H1 (cell line): ENCODE measurements around the gene PPM1F. TPM values are rescaled to one million over a fixed set of nuclear protein-coding genes. Genes with fewer than 3 reads are reported as not detected.
"Not testable (repeated sequence)": the region's sequence is repeated elsewhere in the genome, so short reads cannot be mapped to it uniquely, and the experiment has no call there.

ENCODE experiments used
- CTCF ChIA-PET: fragments of 300-600 bp; sonication (Branson Sonifier 250); formaldehyde crosslinking; loops from one replicate; lab custom pipeline; 2021; ENCODE audit not compliant: partially characterized antibody; lab: Charles Lee
- POLR2A ChIA-PET: fragments of 300-600 bp; sonication (Branson Sonifier 250); formaldehyde crosslinking; loops from one replicate; lab custom pipeline; 2021; ENCODE audit warnings: inconsistent platforms; ENCODE audit not compliant: partially characterized antibody; lab: Charles Lee
- DNase-seq, 2 experiments: peaks; one replicate each; pipeline versions ENCODE4 v3.0.0 to v3.0.0-alpha.2; 2010 to 2022; ENCODE audit warnings: low spot score in 2 of 2, low read depth in 1 of 2, mixed read lengths in 1 of 2
- FAIRE-seq: peaks from 2 replicates; lab custom pipeline; 2011; peaks lifted over from hg19 to GRCh38; lab: Jason Lieb, UNC
- H2AFZ ChIP-seq: 2 replicates; pipeline ENCODE4 v1.8.1; 2012; ENCODE audit warnings: low read length, inconsistent platforms
- H2AK5ac ChIP-seq: 2 replicates; pipeline ENCODE4 v1.6.1; 2013; ENCODE audit warnings: low read depth, low read length
- H2BK120ac ChIP-seq: replicated peaks from 2 replicates; pipeline ENCODE3; 2013; ENCODE audit warnings: low read depth, low read length, inconsistent platforms
- H2BK12ac ChIP-seq: 2 replicates; pipeline ENCODE4 v1.6.1; 2013; ENCODE audit warnings: low read depth, low read length
- H2BK15ac ChIP-seq: 2 replicates; pipeline ENCODE4 v1.6.1; 2013; ENCODE audit warnings: low read length
- H2BK20ac ChIP-seq: 2 replicates; pipeline ENCODE4 v1.6.1; 2013; ENCODE audit warnings: low read length
- H2BK5ac ChIP-seq: 2 replicates; pipeline ENCODE4 v1.6.1; 2013; ENCODE audit warnings: low read depth, low read length
- H3K14ac ChIP-seq: 2 replicates; pipeline ENCODE4 v1.6.1; 2013; ENCODE audit warnings: inconsistent platforms; ENCODE audit not compliant: insufficient read length
- H3K18ac ChIP-seq: 2 replicates; pipeline ENCODE4 v1.6.1; 2013; ENCODE audit warnings: low read length; ENCODE audit errors: extremely low read depth
- H3K23ac ChIP-seq: 2 replicates; pipeline ENCODE4 v1.6.1; 2013; ENCODE audit warnings: inconsistent platforms; ENCODE audit not compliant: insufficient read length
- H3K23me2 ChIP-seq: 2 replicates; pipeline ENCODE4 v1.6.1; 2013; ENCODE audit warnings: low read depth, low read length
- H3K27ac ChIP-seq: 2 replicates; pipeline ENCODE4 v1.6.1; 2011; ENCODE audit warnings: low read depth, low read length, inconsistent platforms
- H3K27me3 ChIP-seq, 4 experiments: replicated peaks in 1 of 4; 1 replicate in 1 of 4; 2 replicates in 3 of 4; pipeline versions ENCODE4 v1.6.1 to v1.8.1; 2011 to 2013; ENCODE audit warnings: low read length in 3 of 4, mild to moderate bottlenecking in 3 of 4, inconsistent platforms in 2 of 4, mixed read lengths in 2 of 4, moderate library complexity in 1 of 4; ENCODE audit not compliant: control insufficient read depth in 3 of 4, insufficient read depth in 3 of 4; ENCODE audit errors: extremely low read depth in 1 of 4
- H3K36me3 ChIP-seq, 4 experiments: 2 replicates each; pipeline versions ENCODE4 v1.6.1 to v1.8.1; 2011 to 2013; ENCODE audit warnings: mild to moderate bottlenecking in 4 of 4, low read length in 3 of 4, moderate library complexity in 2 of 4, control low read depth in 1 of 4, inconsistent platforms in 1 of 4; ENCODE audit not compliant: insufficient read depth in 4 of 4, control insufficient read depth in 2 of 4
- H3K4ac ChIP-seq: replicated peaks from 2 replicates; pipeline ENCODE3; 2013; ENCODE audit warnings: low read length, low read depth, mixed read lengths, inconsistent platforms; ENCODE audit not compliant: insufficient read length
- H3K4me1 ChIP-seq, 4 experiments: replicated peaks in 1 of 4; 1 replicate in 1 of 4; 2 replicates in 3 of 4; pipeline versions ENCODE4 v1.6.1 to v1.8.1; 2011 to 2013; ENCODE audit warnings: low read length in 3 of 4, inconsistent platforms in 2 of 4, mixed read lengths in 1 of 4; ENCODE audit not compliant: insufficient read depth in 4 of 4, control insufficient read depth in 3 of 4
- H3K4me2 ChIP-seq, 2 experiments: 2 replicates each; pipeline versions ENCODE4 v1.6.1 to v1.8.1; 2011 to 2013; ENCODE audit warnings: low read depth in 2 of 2, low read length in 2 of 2, control low read depth in 1 of 2, inconsistent platforms in 1 of 2, mild to moderate bottlenecking in 1 of 2; ENCODE audit not compliant: insufficient read depth in 1 of 2
- H3K4me3 ChIP-seq, 4 experiments: fragments of 200-600, 300-600 bp in 1 of 4; sonication (generic), shearing (Covaris generic), sonication (Bioruptor Twin) in 1 of 4; 2 replicates each; pipeline versions ENCODE4 v1.5.1 to v1.8.1; 2011 to 2016; ENCODE audit warnings: low read length in 4 of 4, low read depth in 3 of 4, control low read depth in 2 of 4, inconsistent platforms in 2 of 4, mild to moderate bottlenecking in 2 of 4, mixed read lengths in 1 of 4, moderate library complexity in 1 of 4; ENCODE audit not compliant: insufficient read depth in 2 of 4; ENCODE audit errors: extremely low read depth in 1 of 4
- H3K56ac ChIP-seq: replicated peaks from 2 replicates; pipeline ENCODE3; 2013; ENCODE audit warnings: low read depth, mild to moderate bottlenecking, mixed read lengths, low read length, inconsistent platforms; ENCODE audit not compliant: insufficient read length
- H3K79me1 ChIP-seq: 2 replicates; pipeline ENCODE4 v1.6.1; 2013; ENCODE audit warnings: low read depth, low read length, control low read depth
- H3K79me2 ChIP-seq, 2 experiments: 2 replicates each; pipeline versions ENCODE4 v1.6.1 to v1.8.1; 2012 to 2013; ENCODE audit warnings: low read length in 2 of 2, mild to moderate bottlenecking in 2 of 2, inconsistent platforms in 1 of 2; ENCODE audit not compliant: insufficient read depth in 2 of 2, control insufficient read depth in 1 of 2
- H3K9ac ChIP-seq, 4 experiments: replicated peaks in 1 of 4; 1 replicate in 1 of 4; 2 replicates in 3 of 4; pipeline versions ENCODE4 v1.6.1 to v1.8.1; 2011 to 2013; ENCODE audit warnings: low read depth in 3 of 4, low read length in 3 of 4, control low read depth in 2 of 4, mild to moderate bottlenecking in 2 of 4, moderate library complexity in 2 of 4, inconsistent platforms in 1 of 4; ENCODE audit errors: extremely low read depth in 1 of 4
- H3K9me3 ChIP-seq, 2 experiments: 2 replicates each; pipeline versions ENCODE4 v1.6.1 to v1.8.1; 2012 to 2013; ENCODE audit warnings: mild to moderate bottlenecking in 2 of 2, moderate library complexity in 2 of 2, control low read depth in 1 of 2, inconsistent platforms in 1 of 2, low read depth in 1 of 2, low read length in 1 of 2, mixed read lengths in 1 of 2; ENCODE audit not compliant: insufficient read depth in 2 of 2
- H4K20me1 ChIP-seq, 2 experiments: replicated peaks in 1 of 2; 2 replicates each; pipeline versions ENCODE3 to v1.8.1; 2011 to 2013; ENCODE audit warnings: inconsistent platforms in 2 of 2, low read length in 2 of 2, mild to moderate bottlenecking in 1 of 2; ENCODE audit not compliant: insufficient read depth in 2 of 2, control insufficient read depth in 1 of 2
- H4K5ac ChIP-seq: 2 replicates; pipeline ENCODE4 v1.6.1; 2013; ENCODE audit warnings: low read length, low read depth, mixed read lengths, inconsistent platforms; ENCODE audit not compliant: insufficient read length
- H4K8ac ChIP-seq: 2 replicates; pipeline ENCODE4 v1.8.0; 2013; ENCODE audit warnings: mild to moderate bottlenecking, moderate library complexity, low read length, inconsistent platforms; ENCODE audit not compliant: insufficient read depth; ENCODE audit errors: extremely low read depth
- H4K91ac ChIP-seq: replicated peaks from 2 replicates; pipeline ENCODE3; 2013; ENCODE audit warnings: low read length, mixed read lengths, inconsistent platforms; ENCODE audit not compliant: insufficient read length
- WGBS, 2 experiments: shearing (Covaris generic) in 1 of 2; methylation state at CpG; one replicate each; pipeline versions ENCODE4 v1.1.6 to v1.1.7; 2013 to 2015; ENCODE audit warnings: low lambda C conversion rate in 2 of 2, mixed read lengths in 2 of 2, inconsistent platforms in 1 of 2, low coverage in 1 of 2, missing lambda C conversion rate in 1 of 2; ENCODE audit not compliant: insufficient replicate concordance in 2 of 2, insufficient coverage in 1 of 2, insufficient read length in 1 of 2; ENCODE audit errors: extremely low coverage in 1 of 2, missing lambda C conversion rate in 1 of 2; 5-methylcytosine and 5-hydroxymethylcytosine counted together
- polyA plus RNA-seq, 7 experiments: library from polyadenylated mRNA; depleted of rRNA in 3 of 7; stranded (reverse) in 5 of 7; unstranded in 2 of 7; fragments of >200 nt in 5 of 7; fragments of 200-250 nt in 2 of 7; gene quantifications; 1 replicate in 5 of 7; 2 replicates in 1 of 7; 4 replicates in 1 of 7; pipeline versions ENCODE4 v1.2.1 to v1.2.3, GENCODE V29; 2011 to 2013; ENCODE audit warnings: missing spikeins in 2 of 7, mixed read lengths in 2 of 7
- total RNA-seq: library from RNA; stranded (reverse); fragmentation: NEBNext Ultra II Directional; extraction: Animal tissue kit (Norgen Biotek cat#: 25700); gene quantifications from 2 replicates; pipeline ENCODE4 v1.2.1, GENCODE V29; 2021

PPM1F gene
- total and polyA plus RNA-seq, 2 of the 8 experiments (the other 6 are each of a cell fraction or from before 2014, with no cell fraction given): 12.4 to 22.8 TPM

- H4K5ac ChIP-seq, POLR2A ChIA-PET, H4K20me1 ChIP-seq, H3K36me3 ChIP-seq, H3K27ac ChIP-seq, H3K4me2 ChIP-seq, H3K9ac ChIP-seq, H3K18ac ChIP-seq, H2AK5ac ChIP-seq, H3K4me1 ChIP-seq, H2BK5ac ChIP-seq, DNase-seq, H3K23ac ChIP-seq, H3K56ac ChIP-seq, H3K4ac ChIP-seq, H2BK12ac ChIP-seq, H2AFZ ChIP-seq, H3K14ac ChIP-seq, H2BK20ac ChIP-seq, H3K79me1 ChIP-seq, H4K91ac ChIP-seq, H3K4me3 ChIP-seq, FAIRE-seq, H3K27me3 ChIP-seq, H4K8ac ChIP-seq, H3K9me3 ChIP-seq, CTCF ChIA-PET, H3K23me2 ChIP-seq, H2BK120ac ChIP-seq, H3K79me2 ChIP-seq, H2BK15ac ChIP-seq: not testable (repeated sequence)
- no CpG with 5 or more reads among the region's 7 CpGs for WGBS, 2 experiments
Measured at GRCh38 chr22:21882754-21883333, 69.8 kb downstream of the PPM1F start.
